AG04450 (cell line): ENCODE measurements around the gene NCR2. TPM values are rescaled to one million over a fixed set of nuclear protein-coding genes. Genes with fewer than 3 reads are reported as not detected.

Source experiments
- CTCF ChIA-PET: fragments of 300-600, 350-600 bp; formaldehyde crosslinking; extraction: SDS; loops from one replicate; lab custom pipeline; 2022; ENCODE audit warnings: antibody characterized with exemption, inconsistent platforms; lab: Charles Lee
- POLR2A ChIA-PET: fragments of 350-600 bp; formaldehyde crosslinking; extraction: SDS; loops from one replicate; lab custom pipeline; 2021; ENCODE audit warnings: antibody characterized with exemption, inconsistent platforms; lab: Yijun Ruan, JAX
- DNase-seq: peaks from one replicate; pipeline ENCODE4 v3.0.0-alpha.2; 2011; ENCODE audit warnings: low read depth, low spot score
- H3K27ac ChIP-seq: one replicate; pipeline ENCODE4 v1.5.1; 2012; ENCODE audit warnings: low read depth, low read length, control low read depth
- H3K27me3 ChIP-seq: one replicate; pipeline ENCODE4 v1.6.0; 2012; ENCODE audit warnings: low read length; ENCODE audit not compliant: control insufficient read depth, insufficient read depth
- H3K4me3 ChIP-seq: 2 replicates; pipeline ENCODE4 v1.5.1; 2011; ENCODE audit warnings: mild to moderate bottlenecking, low read depth, low read length, control low read depth
- H3K9me3 ChIP-seq: 2 replicates; pipeline ENCODE4 v1.5.1; 2012; ENCODE audit warnings: low read length; ENCODE audit not compliant: control insufficient read depth, insufficient read depth
- polyA plus RNA-seq: library from polyadenylated mRNA; depleted of rRNA; stranded (reverse); fragments of >200 nt; gene quantifications from 2 replicates; pipeline ENCODE4 v1.2.3, GENCODE V29; 2011
- TF ChIP-seq, protein P1 (sequence below): IDR thresholded peaks from 2 replicates; pipeline ENCODE4 v1.5.1; 2011; ENCODE audit warnings: low read depth, low read length, control low read depth, inconsistent platforms

NCR2 gene
- polyA plus RNA-seq, 1 experiment: not detected

- POLR2A ChIA-PET: interaction anchor here (0.6 kb wide), 1 partner anchor 160 kb away, joined by 3 read pairs; no protein-coding TSS in a partner anchor
- Histone ChIP-seq H3K27me3 (peaks cover 23% of the 10 kb centered on the region), H3K9me3 (no peaks in the 10 kb centered on the region), H3K27ac (no peak overlapping the region), H3K4me3 (peak overlapping the region; percentile 55)
- TF ChIP-seq, protein P1, sequence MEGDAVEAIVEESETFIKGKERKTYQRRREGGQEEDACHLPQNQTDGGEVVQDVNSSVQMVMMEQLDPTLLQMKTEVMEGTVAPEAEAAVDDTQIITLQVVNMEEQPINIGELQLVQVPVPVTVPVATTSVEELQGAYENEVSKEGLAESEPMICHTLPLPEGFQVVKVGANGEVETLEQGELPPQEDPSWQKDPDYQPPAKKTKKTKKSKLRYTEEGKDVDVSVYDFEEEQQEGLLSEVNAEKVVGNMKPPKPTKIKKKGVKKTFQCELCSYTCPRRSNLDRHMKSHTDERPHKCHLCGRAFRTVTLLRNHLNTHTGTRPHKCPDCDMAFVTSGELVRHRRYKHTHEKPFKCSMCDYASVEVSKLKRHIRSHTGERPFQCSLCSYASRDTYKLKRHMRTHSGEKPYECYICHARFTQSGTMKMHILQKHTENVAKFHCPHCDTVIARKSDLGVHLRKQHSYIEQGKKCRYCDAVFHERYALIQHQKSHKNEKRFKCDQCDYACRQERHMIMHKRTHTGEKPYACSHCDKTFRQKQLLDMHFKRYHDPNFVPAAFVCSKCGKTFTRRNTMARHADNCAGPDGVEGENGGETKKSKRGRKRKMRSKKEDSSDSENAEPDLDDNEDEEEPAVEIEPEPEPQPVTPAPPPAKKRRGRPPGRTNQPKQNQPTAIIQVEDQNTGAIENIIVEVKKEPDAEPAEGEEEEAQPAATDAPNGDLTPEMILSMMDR: peak; percentile 100
- DNase-seq: peak; percentile 59
- CTCF ChIA-PET: interaction anchor here (0.6 to 5.9 kb wide), 27 partner anchors 7 to 423 kb away, joined by 3 to 98 read pairs (median 4); partner anchors contain the start of genes NFYA and OARD1
Observed at GRCh38 chr6:41318654-41319565, 16.5 kb upstream of the NCR2 start.

DNA sequence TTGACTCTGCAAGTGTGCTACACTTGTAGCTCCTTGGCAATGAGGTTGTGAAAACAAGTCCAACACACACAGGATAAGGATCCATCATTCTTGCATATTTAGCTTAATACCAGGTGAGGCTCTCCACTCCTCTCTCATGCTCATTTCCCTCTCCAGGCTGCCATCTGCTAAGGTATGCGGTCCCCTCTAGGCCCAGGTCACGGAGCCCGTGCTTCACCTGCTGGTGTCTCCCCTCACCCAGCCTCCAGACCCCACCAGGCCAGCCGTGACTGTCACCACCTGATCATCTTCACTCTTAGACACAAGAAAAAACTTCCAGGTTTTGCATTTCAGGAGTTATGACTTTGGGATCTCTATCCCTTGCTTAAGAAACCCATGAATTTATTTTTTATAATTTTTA is 14.2 kb upstream of the NCR2 start:
- DNase-seq: no peak
- H3K9me3 ChIP-seq: no peaks in the 10 kb centered on the region
- no peak overlapping the region for H3K27ac ChIP-seq
- ChIA-PET POLR2A (interaction anchor here (0.6 to 1.2 kb wide), 3 partner anchors 24 to 377 kb away, joined by 3 to 5 read pairs (median 4); no protein-coding TSS in a partner anchor), CTCF (interaction anchor here (1.0 to 5.9 kb wide), 6 partner anchors 13 to 1456 kb away, joined by 3 to 98 read pairs (median 10); no protein-coding TSS in a partner anchor)
- TF ChIP-seq, protein P1: no peak
- no peak overlapping the region for H3K4me3 ChIP-seq
- peaks cover 31% of the 10 kb centered on the region for H3K27me3 ChIP-seq

DNA sequence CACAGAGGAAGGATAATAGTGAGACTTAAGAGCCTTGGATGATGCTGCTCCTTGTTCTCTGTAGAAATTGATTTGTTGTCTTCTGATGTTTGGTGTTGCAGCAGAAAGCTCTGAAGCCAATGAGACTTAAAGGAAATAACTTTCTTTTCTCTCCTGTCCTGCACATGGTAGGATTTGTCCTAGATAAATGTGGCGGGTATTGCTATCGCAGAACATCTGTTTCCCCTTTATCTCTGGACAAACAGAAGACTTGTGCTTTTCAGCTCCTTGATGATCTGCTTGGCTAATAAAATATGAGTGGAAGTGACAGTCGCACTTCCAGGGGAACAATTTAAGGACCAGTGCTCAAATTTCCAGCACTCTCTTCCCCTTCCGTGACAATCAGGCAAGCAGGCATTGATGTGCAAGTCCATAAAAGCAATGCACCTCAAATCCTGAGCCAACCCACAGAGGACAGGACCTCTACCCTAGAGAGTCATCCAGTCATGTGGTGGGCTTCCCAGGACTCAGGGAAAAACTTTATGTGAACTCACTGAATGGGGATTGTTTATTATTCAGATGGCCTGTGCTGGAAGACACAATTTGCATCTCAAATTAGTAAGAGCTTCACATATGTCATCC is 9.9 kb upstream of the NCR2 start:
- Histone ChIP-seq H3K27ac (no peak overlapping the region), H3K4me3 (no peak overlapping the region), H3K9me3 (no peaks in the 10 kb centered on the region), H3K27me3 (peaks cover 45% of the 10 kb centered on the region)
- ChIA-PET POLR2A (no interaction called here), CTCF (no interaction called here)
- DNase-seq: no peak
- TF ChIP-seq, protein P1: no peak

DNA sequence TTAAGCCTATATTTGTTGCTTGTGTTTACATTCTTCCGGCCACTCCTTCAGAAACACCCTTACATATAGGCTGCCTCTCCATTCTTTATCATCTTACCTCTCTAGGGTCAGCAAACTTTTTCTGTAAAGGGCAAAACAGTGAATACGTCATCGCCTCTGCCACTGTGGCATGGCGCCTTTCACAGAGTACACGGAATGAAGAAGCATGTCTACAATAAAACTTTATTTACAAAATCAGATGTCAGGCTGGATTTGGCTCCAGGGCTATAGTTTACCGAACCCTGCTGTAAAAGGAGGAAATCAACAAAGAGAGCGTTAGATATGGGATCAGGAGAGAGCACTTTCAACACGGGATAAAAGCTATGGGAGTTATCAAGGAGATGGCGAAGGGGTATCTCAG is 9.3 kb upstream of the NCR2 start:
- H3K9me3 ChIP-seq: no peaks in the 10 kb centered on the region
- ChIA-PET CTCF (interaction anchor here (1.4 kb wide), 1 partner anchor 42 kb away, joined by 3 read pairs; no protein-coding TSS in a partner anchor), POLR2A (no interaction called here)
- DNase-seq: no peak
- H3K27me3 ChIP-seq: peaks cover 46% of the 10 kb centered on the region
- H3K27ac ChIP-seq: no peak overlapping the region
- no peak overlapping the region for H3K4me3 ChIP-seq
- TF ChIP-seq, protein P1: no peak
